Measurements from ENCODE around the gene MTMR3. TPM values are rescaled to one million over a fixed set of nuclear protein-coding genes. Genes with fewer than 3 reads are reported as not detected.

MTMR3 gene
- total RNA-seq, 2 experiments from 2014 or later, result 17.6 to 22.2 TPM

GRCh38 chr22:29954203-29954855, 71.4 kb downstream of the MTMR3 start:
- Histone ChIP-seq H3K36me3 (ENCODE audit: insufficient read depth, low read length) (no peaks in the 10 kb centered on the region), H3K4me2 (ENCODE audit: low read length) (no peak overlapping the region), H3K4me3 (ENCODE audit: low read depth, low read length, poor library complexity, severe bottlenecking) (no peak overlapping the region), H2AFZ (ENCODE audit: low read length) (no peak overlapping the region), H3K27ac (ENCODE audit: low read depth, low read length, poor library complexity, severe bottlenecking) (no peak overlapping the region), H3K4me1 (ENCODE audit: insufficient read depth, low read length, poor library complexity, severe bottlenecking) (no peaks in the 10 kb centered on the region), H4K20me1 (ENCODE audit: insufficient read depth, low read length) (0 out of 2 replicates have a peak, but pooled peaks cover 10% of the 10 kb centered on the region), H3K9me3 (ENCODE audit: low read length) (no peaks in the 10 kb centered on the region), H3K79me2 (ENCODE audit: insufficient read depth, low read depth, low read length) (no peaks in the 10 kb centered on the region), H3K9me2 (ENCODE audit: insufficient read depth, low read length) (no peaks in the 10 kb centered on the region)
- POLR2A ChIA-PET, result interaction anchor here (0.7 kb wide), 1 partner anchor 28 kb away, joined by 3 read pairs; no protein-coding TSS in a partner anchor
- CTCF ChIA-PET (ENCODE audit: unreplicated experiment), result no interaction called here
- intact Hi-C loops (cut with micrococcal nuclease; ENCODE audit: unreplicated experiment), result no loop called here
- TF ChIP-seq EZH2phosphoT487 (IDR thresholded peaks at IDR 0.05; ENCODE audit: borderline replicate concordance, low read depth, low read length), result no peak
- TF ChIP-seq, protein P1, sequence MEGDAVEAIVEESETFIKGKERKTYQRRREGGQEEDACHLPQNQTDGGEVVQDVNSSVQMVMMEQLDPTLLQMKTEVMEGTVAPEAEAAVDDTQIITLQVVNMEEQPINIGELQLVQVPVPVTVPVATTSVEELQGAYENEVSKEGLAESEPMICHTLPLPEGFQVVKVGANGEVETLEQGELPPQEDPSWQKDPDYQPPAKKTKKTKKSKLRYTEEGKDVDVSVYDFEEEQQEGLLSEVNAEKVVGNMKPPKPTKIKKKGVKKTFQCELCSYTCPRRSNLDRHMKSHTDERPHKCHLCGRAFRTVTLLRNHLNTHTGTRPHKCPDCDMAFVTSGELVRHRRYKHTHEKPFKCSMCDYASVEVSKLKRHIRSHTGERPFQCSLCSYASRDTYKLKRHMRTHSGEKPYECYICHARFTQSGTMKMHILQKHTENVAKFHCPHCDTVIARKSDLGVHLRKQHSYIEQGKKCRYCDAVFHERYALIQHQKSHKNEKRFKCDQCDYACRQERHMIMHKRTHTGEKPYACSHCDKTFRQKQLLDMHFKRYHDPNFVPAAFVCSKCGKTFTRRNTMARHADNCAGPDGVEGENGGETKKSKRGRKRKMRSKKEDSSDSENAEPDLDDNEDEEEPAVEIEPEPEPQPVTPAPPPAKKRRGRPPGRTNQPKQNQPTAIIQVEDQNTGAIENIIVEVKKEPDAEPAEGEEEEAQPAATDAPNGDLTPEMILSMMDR (conservative IDR thresholded peaks at IDR 0.05; ENCODE audit: low read length), result no peak
- DNase-seq (ENCODE audit: low spot score), result no peak
- no TSS peak for BruUV-seq (replicated peaks)

GRCh38 chr22:29956680-29957079, 73.7 kb downstream of the MTMR3 start:
- no TSS peak for BruUV-seq (replicated peaks)

GRCh38 chr22:29958170-29958569, 75.2 kb downstream of the MTMR3 start:
- intact Hi-C loops (cut with micrococcal nuclease; ENCODE audit: unreplicated experiment), result no loop called here
- Histone ChIP-seq H3K4me3 (ENCODE audit: low read depth, low read length, poor library complexity, severe bottlenecking) (no peak overlapping the region), H2AFZ (ENCODE audit: low read length) (no peak overlapping the region), H3K27ac (ENCODE audit: low read depth, low read length, poor library complexity, severe bottlenecking) (no peak overlapping the region), H3K9me2 (ENCODE audit: insufficient read depth, low read length) (no peaks in the 10 kb centered on the region), H3K4me2 (ENCODE audit: low read length) (no peak overlapping the region), H3K4me1 (ENCODE audit: insufficient read depth, low read length, poor library complexity, severe bottlenecking) (no peaks in the 10 kb centered on the region), H3K9me3 (ENCODE audit: low read length) (no peaks in the 10 kb centered on the region), H3K79me2 (ENCODE audit: insufficient read depth, low read depth, low read length) (no peaks in the 10 kb centered on the region), H3K36me3 (ENCODE audit: insufficient read depth, low read length) (no peaks in the 10 kb centered on the region), H4K20me1 (ENCODE audit: insufficient read depth, low read length) (no peaks in the 10 kb centered on the region)
- TF ChIP-seq, protein P1 (conservative IDR thresholded peaks at IDR 0.05; ENCODE audit: low read length), result no peak
- POLR2A ChIA-PET, result no interaction called here
- CTCF ChIA-PET (ENCODE audit: unreplicated experiment), result no interaction called here
- DNase-seq (ENCODE audit: low spot score), result no peak
- BruUV-seq (replicated peaks), result no TSS peak

More at GRCh38 chr22:29956680-29957079, 73.7 kb downstream of the MTMR3 start:
- Histone ChIP-seq H3K79me2 (ENCODE audit: insufficient read depth, low read depth, low read length) (no peaks in the 10 kb centered on the region), H3K4me3 (ENCODE audit: low read depth, low read length, poor library complexity, severe bottlenecking) (no peak overlapping the region), H3K9me3 (ENCODE audit: low read length) (no peaks in the 10 kb centered on the region), H3K36me3 (ENCODE audit: insufficient read depth, low read length) (no peaks in the 10 kb centered on the region), H3K9me2 (ENCODE audit: insufficient read depth, low read length) (no peaks in the 10 kb centered on the region), H3K4me1 (ENCODE audit: insufficient read depth, low read length, poor library complexity, severe bottlenecking) (no peaks in the 10 kb centered on the region), H3K27ac (ENCODE audit: low read depth, low read length, poor library complexity, severe bottlenecking) (no peak overlapping the region), H2AFZ (ENCODE audit: low read length) (no peak overlapping the region), H4K20me1 (ENCODE audit: insufficient read depth, low read length) (0 out of 2 replicates have a peak, but pooled peaks cover 5% of the 10 kb centered on the region), H3K4me2 (ENCODE audit: low read length) (no peak overlapping the region)
- no peak for DNase-seq (ENCODE audit: low spot score)
- TF ChIP-seq, protein P1 (conservative IDR thresholded peaks at IDR 0.05; ENCODE audit: low read length), result no peak
- no peak for TF ChIP-seq EZH2phosphoT487 (IDR thresholded peaks at IDR 0.05; ENCODE audit: borderline replicate concordance, low read depth, low read length)
- intact Hi-C loops (cut with micrococcal nuclease; ENCODE audit: unreplicated experiment), result no loop called here
- ChIA-PET CTCF (ENCODE audit: unreplicated experiment) (no interaction called here), POLR2A (interaction anchor here (0.9 kb wide), 1 partner anchor 22 kb away, joined by 3 read pairs; no protein-coding TSS in a partner anchor)

All from OCI-LY7 (cell line).